GM21723 (cell line): ENCODE data around the gene KIAA1671.

Experiments
- ATAC-seq: cut with Tn5 transposase; IDR thresholded peaks from one replicate; pipeline ENCODE4 v1.9.1; 2021; ENCODE audit warnings: mild to moderate bottlenecking, moderate library complexity; ENCODE audit not compliant: unreplicated experiment

Gene KIAA1671

DNA sequence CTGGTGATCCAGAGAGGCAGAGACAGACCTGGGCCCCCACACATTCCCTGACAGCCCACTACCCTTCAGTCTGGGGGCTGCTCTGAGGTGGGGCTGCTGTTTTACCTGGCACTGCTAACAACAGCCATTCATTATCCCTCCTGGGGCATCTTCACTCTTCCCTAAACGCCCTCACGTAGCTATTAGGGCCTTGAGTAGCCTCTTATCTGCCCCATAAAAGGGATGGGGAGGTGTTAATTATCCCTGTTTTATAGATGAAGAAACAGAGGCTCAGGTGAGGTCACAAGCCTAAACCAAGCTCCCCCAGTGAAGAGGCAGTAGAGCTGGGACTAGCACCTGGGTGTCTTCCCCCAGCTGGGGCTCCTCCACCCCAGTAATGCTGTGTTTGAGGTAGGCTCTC lies 79.5 kb downstream of the KIAA1671 start:
- ATAC-seq = no peak

DNA sequence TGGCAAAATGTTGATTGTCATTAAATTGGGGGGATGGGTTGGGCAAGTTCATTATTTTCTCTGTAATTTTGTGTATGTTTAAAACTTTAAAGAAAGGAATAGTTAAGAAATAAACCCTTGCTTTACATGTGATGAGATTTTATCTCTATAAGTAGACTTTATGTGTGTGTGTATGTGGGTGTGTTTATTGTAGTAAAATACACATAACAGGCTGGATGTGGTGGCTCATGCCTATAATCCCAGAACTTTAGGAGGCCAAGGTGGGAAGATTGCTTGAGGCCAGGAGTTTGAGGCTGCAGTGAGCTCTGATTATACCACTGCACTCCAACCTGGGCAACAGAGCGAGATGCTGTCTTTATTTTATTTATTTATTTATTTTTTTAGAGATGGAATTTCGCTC lies 83.2 kb downstream of the KIAA1671 start:
- ATAC-seq = no peak

DNA sequence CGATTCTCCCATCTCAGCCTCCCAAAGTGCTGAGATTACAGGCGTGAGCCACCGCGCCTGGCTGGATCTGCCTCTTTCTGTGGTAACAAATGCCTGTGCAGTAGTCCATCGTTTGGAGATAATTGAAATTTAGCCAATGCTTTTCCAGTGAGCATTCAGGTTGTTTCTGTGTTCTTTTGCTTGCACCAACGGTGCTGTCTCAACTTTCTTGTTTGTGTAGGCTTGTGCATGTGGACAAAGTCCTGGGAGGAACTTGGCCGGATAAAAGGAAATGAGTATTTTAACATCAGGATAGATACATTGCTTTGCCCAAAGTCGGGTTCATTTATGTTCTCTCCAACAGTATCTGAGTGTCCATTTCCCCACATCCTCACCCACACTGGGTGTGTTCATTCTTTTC lies 85.7 kb downstream of the KIAA1671 start:
- ATAC-seq = no peak

DNA sequence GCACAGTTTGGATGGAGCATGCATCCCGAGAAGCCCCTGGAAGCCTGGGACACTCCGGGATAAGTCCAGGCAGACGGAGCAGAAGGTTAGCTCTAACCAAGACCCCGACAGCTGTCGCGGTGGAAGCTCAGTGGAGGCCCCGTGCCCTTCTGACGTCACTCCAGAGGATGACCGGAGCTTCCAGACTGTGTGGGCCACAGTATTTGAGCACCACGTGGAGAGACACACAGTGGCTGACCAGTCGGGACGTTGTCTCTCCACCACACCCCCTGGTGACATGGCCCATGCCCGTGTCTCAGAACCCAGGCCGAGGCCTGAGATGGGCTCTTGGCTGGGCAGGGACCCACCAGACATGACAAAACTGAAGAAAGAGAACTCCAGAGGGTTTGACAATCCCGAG lies 86.3 kb downstream of the KIAA1671 start:
- no peak for ATAC-seq

DNA sequence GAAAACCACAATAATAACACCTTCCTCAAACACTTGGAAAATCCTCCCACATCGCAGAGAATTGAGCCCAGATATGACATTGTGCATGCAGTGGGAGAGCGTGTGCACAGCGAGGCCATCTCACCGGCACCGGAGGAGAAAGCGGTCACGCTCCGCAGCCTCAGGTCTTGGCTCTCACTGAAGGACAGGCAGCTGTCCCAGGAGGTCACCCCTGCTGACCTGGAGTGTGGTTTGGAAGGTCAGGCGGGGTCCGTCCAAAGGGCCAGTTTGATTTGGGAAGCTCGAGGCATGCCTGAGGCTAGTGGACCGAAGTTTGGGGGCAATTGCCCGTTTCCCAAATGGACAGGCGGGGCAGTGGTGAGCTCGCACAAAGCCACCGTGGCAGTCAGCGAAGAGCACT lies 86.7 kb downstream of the KIAA1671 start:
- no peak for ATAC-seq

DNA sequence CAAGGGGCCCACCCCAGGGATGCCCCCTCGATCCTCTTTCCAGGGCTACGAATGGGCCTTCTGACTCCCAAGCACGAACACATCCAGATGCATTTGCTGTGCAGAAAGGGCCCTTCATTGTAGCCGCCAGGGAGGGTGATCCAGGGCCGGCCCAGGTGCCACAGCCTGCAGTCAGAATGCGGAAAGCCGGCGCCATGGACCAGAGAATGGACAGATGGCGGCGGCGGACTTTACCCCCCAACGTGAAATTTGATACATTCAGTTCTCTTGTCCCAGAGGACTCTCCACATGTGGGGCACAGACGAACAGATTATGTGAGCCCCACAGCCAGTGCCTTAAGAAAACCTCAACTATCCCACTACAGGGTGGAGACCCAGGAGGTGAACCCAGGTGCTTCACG lies 87.2 kb downstream of the KIAA1671 start:
- no peak for ATAC-seq

DNA sequence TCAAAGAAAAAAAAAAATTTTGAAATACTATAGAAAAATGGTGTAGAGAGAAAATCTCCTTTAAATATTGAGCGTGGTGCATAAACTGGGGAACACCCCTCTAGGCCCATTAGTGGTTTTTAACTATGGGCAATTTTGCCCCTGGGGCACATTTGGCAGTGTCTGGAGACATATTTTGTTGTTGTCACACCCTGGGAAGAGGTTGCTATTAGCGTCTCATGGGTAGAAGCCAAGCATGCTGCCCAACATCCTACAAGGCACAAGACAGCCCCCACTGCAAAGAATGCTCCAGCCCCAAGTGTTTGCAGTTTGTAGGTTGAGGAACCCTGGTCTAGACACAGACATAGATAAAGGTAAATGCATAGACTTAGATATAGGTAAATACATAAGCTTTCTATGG lies 92.6 kb downstream of the KIAA1671 start:
- no peak for ATAC-seq

DNA sequence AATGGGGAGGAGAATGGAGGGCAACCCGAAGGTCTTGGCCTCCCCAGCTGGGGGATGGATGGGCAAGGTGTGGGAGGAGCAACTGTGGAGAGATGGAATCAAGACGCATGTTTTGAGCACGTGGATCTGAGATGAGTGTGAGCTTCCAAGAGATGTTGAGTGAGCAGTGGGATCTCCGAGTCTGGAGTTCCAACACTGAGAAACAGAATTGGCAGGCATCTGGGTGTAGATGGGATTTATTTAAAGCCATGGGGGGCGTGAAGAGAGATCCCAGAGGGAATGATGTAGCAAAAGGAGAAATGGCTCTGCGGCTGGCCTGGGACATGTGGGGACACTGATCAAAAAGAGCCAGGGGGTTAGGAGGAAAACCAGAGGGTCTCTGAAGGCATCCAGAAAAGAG lies 95.6 kb downstream of the KIAA1671 start:
- ATAC-seq = no peak

DNA sequence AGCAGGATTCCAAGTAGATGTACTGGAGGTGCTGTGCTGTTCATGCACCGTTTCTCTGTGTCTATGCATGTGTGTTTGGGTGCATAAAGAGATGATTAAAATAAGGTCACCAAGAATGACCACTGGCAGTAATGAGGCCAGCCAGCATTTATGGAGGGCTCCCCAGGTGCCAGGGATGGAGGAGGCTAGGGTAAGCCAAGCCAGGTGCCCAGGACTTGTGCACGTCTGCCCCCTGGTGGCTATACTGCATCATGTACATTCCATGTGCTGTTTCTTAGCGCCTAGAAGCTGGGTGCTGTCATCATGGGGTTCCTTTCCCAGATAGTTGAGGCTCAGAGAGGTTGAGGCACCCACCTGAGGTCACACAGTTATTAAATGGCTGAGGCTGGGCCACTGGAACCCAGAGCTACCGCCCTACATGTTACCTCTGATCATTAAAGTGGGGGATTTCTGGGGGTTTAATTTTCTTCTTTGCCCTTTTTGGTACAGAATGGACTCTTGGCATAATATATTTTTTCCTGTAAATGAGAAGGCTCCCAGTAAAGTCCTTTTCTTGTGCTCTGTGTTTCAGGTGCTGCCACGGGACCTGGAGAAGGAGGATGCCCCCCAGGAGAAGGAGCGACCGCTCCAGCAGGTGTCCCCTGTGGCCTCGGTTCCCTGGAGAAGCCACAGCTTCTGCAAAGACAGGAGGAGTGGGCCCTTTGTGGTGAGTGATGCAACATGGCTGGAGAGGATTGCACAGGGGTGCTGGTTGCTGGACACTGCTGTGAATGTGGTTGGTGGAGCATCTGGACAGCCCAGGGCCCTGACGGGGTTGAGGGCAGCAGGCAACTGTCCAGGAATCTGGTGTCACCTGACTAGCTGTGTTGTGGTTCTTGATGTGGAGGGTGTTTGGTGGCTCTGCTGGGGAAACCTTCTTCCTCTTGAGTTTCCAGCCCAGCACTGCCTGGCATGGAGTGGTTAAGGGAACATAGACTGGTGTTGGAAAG lies 96.4 kb downstream of the KIAA1671 start:
- no peak for ATAC-seq

DNA sequence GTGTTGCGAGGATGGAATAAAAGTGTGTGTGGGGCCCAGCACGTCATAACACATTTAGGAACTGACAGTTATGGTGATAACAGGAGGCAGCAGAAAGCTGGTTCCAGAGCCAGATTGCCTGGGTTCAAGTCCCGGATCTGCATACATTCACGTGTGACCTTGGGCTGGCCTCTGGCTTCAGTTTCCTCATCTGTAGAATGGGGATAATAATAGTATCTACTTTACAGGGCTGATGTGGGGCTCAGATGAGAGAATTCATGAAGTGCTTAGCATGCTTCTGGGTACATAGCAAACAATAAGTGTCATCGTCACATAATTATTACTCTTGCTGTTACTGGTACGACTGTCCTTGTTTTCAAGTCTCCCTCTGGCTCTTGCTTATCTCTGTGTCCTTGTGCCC lies 97.3 kb downstream of the KIAA1671 start:
- ATAC-seq = no peak

DNA sequence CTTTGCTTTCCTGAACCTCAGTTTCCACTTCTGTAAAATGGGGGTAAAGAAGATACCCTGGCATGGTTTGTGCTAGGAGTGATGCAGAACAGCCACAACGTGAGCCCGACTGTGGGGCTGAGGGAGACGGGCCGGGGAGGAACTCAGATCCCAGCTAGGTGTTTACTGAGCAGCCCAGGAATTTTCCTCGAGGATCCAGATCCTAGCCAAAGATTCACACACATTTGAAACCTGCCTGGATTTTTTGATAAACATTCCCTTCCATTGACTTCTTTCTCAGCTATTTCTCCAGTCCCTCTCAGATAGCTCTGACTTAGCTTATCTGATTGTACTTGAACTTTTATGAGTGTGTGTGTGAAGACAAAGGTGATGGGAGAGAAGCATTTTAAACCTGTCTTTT lies 98.0 kb downstream of the KIAA1671 start:
- no peak for ATAC-seq

DNA sequence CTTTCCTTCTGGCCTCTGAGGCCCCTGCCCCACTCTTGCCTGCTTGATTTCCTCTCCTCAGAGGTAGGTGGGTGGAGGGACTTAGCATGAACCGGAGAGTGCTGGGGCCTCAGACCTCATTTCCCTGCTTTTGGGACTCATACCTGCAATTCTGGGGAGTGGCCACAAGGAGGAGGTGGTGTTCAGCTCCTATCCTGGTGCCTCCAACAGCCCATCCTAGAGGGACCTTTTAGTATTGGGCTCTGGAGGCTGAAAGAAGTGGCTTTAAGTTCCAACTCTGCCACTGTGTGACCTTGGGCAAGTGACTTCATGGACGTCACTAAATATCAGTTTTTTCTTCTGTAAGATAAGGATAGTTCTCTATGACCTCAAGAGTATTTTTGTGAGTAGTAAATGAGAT lies 98.6 kb downstream of the KIAA1671 start:
- ATAC-seq = no peak

DNA sequence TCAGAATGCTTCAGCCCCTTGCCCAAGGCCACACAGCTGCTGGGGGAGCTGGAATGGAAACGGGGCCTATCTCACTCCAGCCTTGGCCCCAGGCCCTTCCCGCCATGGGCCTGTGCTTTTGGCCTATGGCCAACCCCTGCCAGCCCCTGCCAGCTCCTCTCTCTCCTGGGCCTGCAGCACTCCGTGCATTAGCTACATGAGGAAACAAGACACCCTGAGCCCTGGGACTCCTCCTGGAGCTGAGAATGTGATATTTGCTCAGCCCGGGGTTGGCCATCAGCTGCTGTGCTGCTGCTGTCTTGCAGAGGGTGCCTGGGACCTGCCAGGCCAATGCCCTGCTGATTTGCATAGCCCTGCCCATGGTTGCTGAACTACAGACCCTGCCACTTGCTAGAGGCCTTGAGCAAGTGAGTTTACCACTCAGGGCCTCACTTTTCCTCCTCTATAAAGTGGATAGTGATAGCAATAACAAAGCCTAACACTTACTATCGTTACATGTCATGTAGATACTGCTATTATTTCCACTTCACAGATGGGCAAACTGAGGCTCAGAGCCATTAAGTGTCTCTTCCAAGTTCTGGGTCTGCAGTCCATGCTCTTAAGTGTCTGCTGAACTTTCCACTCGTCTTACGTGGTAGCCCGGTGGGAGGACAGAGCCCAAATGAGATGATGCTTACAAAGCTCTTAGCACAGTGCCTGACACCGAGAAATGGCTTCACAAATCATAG lies 99.6 kb downstream of the KIAA1671 start:
- ATAC-seq = no peak

DNA sequence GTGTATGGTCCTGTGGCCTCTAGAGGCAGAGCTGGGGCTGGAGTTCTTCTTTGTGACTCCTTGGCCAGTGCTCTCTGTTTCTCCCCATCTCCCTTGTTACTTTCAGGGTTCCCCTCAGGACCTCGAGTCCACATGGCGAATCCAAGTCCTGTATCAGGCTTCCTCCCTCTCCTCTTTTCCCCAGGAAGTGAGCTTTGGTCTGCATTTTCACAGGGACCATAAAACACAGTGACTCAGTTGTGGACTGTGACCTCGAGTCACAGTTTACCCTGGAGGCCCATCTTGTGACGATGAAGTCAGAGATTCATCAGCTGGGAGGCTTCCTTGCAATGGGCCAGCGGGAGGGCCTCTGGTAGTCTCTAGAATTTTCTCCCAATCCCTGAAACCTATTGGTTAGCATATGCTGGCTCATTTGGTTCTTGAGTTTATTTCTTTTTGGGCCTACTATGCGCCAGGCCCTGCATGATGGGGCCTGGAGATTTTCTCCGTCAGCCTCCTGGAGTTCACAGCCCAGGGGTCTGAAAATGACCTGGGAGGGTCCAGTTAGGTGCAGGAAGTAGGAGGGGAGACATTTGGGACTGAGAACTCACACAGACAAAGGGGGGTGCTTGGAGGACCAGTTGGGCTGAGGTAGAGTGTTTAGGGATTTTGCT lies 100.8 kb downstream of the KIAA1671 start:
- no peak for ATAC-seq

DNA sequence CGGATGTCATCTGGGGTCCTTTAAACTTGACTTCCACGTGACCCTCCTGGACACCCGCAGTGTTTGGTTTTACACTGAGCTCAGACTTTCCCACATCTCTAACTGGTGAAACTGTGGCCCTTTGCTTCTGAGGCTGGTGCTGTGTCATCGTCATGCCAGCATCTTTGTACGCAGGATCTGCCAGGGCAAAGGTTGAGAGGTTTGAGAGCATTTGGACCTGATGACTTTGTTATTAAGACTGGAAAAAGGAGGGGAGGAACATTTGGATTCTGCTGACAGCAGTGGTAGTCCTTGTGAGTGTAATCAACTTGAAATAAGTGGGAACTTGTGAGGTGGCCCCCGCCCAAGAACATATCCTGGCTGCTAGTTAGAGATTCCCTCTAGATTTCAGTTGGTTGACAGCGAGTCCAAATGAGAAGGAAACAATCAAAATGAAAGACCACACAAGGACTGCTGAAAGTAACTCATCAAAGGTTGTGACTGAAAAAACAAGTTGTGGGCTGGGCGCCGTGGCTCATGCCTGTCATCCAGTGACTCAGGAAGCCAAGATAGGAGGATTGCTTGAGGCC lies 102.5 kb downstream of the KIAA1671 start:
- no peak for ATAC-seq

DNA sequence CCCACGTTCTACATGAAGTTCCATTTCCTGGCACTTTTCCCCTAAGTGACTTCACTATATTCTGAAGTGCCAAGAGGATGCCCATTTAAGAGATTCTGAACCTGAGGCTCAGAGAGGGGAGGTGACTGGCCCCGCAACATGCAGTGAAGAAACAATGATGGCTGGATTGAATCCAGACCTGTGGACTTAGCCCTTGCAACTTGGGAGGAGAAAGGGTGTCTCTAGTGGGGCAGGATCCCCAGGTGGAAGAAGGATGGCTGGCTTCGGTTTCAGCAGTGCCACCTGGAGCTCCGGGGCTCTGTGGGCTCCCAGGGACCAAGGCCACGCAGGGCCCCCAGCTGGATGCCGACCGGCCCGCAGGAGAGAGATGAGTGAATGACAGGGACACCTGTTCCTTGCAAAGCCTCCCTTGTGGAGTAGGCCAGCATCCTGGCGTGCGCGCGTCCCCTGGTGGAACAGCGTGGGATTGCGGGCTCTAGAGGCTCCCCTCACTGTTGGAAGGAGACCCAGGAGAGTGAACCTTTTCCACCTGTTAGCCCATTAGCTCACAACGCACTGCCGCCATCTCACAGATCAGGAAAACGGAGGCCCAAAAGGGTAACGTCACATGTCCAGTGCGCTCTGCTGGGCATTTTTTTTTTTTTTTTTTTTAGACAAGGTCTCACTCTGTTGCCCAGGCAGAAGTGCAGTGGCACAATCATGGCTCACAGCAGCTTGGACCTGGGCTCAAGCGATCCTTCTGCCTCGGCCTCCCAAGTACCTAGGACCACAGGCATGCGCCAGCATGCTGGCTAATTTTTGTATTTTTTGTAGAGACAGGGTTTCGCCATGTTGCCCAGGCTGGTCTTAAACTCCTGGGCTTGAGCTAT lies 104.7 kb downstream of the KIAA1671 start:
- no peak for ATAC-seq

DNA sequence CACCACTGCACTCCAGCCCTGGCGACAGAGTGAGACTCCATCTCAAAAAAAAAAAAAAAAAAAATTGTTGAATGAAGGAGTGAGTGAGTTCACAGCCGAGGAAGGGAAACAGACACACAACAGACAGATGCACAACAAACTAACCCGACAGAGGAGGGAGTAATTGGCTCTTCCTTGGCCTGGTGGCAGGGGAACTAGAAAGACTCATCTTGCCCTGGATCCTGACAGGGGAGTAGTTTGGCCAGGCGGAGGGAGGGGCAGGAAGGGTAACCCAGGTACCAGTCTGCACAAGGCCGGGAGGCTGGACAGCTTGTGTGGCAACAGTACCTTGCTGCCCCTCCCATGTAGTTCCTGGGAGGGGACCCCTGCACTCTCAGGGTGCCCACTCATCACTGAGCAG lies 106.9 kb downstream of the KIAA1671 start:
- ATAC-seq = no peak

DNA sequence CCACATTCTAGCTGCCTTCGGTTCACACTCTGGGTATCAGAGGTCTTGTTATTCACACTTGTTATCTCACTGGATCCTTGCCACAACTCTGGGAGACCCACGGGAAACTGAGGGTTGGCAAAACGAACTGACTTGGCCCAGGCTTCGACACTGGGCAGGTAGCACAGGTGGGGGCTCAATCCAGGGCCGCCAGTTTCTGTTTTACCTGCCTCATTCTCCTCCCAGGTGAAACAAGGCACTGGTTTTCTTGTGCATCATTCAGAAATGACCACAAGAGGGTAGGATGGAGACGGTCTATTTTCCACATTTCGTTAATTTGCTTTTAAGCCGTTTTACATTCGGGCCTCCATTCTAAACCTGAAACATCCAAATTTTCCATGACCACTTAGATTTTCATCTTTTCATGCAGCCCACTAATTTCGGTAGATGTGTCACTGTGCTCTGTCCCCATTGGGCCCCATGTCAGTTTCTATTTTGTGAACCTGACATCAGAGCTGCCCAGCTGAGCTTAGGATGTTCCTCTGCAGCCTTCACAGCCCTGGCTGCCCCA lies 108.1 kb downstream of the KIAA1671 start:
- ATAC-seq = no peak

DNA sequence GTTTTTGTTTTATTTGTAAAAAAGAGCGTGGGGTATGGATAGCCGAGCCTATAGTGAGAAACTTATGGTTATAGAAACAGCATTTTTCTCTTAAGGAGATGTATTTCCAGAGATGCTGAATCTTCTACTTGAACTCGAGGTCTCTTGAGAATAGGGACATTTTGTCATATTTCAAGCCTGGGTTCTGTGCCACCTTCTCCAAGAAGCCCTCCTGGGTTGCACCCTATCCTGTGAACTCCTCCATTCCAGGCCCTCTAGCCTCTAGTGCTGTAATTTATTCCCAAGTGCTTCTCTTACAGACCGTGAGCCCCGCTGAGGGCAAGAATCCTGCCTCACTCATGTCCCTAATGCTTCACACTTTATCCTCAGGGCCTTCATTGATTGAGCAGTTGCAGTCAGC lies 108.6 kb downstream of the KIAA1671 start:
- no peak for ATAC-seq
